ENCODE results near the gene ZNF609. TPM values are rescaled to one million over a fixed set of nuclear protein-coding genes. Genes with fewer than 3 reads are reported as not detected.
A peak's percentile ranks its signal among the peaks of the same experiment; 100 is the strongest.
"Not testable (repeated sequence)": the region's sequence is repeated elsewhere in the genome, so short reads cannot be mapped to it uniquely, and the experiment has no call there.

The ZNF609 gene
- total RNA-seq, 4 donors from 2014 or later = 25.2 to 45.5 (median 32.6) TPM

GRCh38 chr15:64630396-64631107 is 170.2 kb downstream of the ZNF609 start:
- TF ChIP-seq CTCF (IDR thresholded peaks at IDR 0.05) = no peak
- TF ChIP-seq POLR2A (IDR thresholded peaks at IDR 0.05) = no peak
- no peaks in the 10 kb centered on the region for H3K36me3 ChIP-seq
- no peak overlapping the region for H3K27ac ChIP-seq
- no peaks in the 10 kb centered on the region for H3K27me3 ChIP-seq
- peaks cover 8 to 30% of the 10 kb centered on the region in 2 donors for H3K4me1 ChIP-seq
- H3K4me3 ChIP-seq (replicated peaks in 1 of 3) = no peak overlapping the region
- no peaks in the 10 kb centered on the region for H3K9me3 ChIP-seq
- intact Hi-C loops (cut with DNase I) = no loop called here
- DNase-seq = no peak
- WGBS, 2 donors = 73 to 77% methylated on average over 3 of the region's 3 CpGs

GRCh38 chr15:64632639-64633038 is 172.3 kb downstream of the ZNF609 start:
- H3K27ac ChIP-seq; H3K27me3 ChIP-seq; H3K36me3 ChIP-seq; intact Hi-C loops (cut with DNase I); H3K4me3 ChIP-seq (replicated peaks in 1 of 3); H3K9me3 ChIP-seq; DNase-seq: not testable (repeated sequence)
- WGBS, 2 donors = 77 to 78% methylated on average over 3 of the region's 3 CpGs
- H3K4me1 ChIP-seq = peaks cover 16 to 39% of the 10 kb centered on the region in 2 donors

- no peak for TF ChIP-seq CTCF (IDR thresholded peaks at IDR 0.05)
- TF ChIP-seq POLR2A (IDR thresholded peaks at IDR 0.05) = no peak
- 95 to 100% methylated on average over 5 of the region's 5 CpGs for WGBS, 2 donors
- intact Hi-C loops (cut with DNase I) = no loop called here
- no peaks in the 10 kb centered on the region for H3K27me3 ChIP-seq
- H3K4me1 ChIP-seq = peaks cover 16 to 39% of the 10 kb centered on the region in 2 donors
- H3K36me3 ChIP-seq = no peaks in the 10 kb centered on the region
- H3K27ac ChIP-seq = no peak overlapping the region
- no peaks in the 10 kb centered on the region for H3K9me3 ChIP-seq
- DNase-seq = no peak
- H3K4me3 ChIP-seq (replicated peaks in 1 of 3) = no peak overlapping the region
These were observed 173.0 kb downstream of the ZNF609 start for GRCh38 chr15:64633332-64633731.

- Histone ChIP-seq H3K27me3 (no peaks in the 10 kb centered on the region), H3K4me1 (peaks cover 16 to 39% of the 10 kb centered on the region in 2 donors), H3K36me3 (no peaks in the 10 kb centered on the region), H3K27ac (peak overlapping the region in 1 of 3 donors; percentile 36), H3K4me3 (replicated peaks in 1 of 3) (no peak overlapping the region), H3K9me3 (no peaks in the 10 kb centered on the region)
- 59% methylated on average over 2 of the region's 2 CpGs for WGBS, 2 donors
- intact Hi-C loops (cut with DNase I) = no loop called here
- DNase-seq = no peak
- TF ChIP-seq CTCF (IDR thresholded peaks at IDR 0.05) = no peak
- TF ChIP-seq POLR2A (IDR thresholded peaks at IDR 0.05) = no peak
These were observed 173.6 kb downstream of the ZNF609 start for GRCh38 chr15:64634027-64634426.

- H3K4me1 ChIP-seq = peaks cover 16 to 47% of the 10 kb centered on the region in 2 donors
- H3K4me3 ChIP-seq (replicated peaks in 1 of 3) = no peak overlapping the region
- TF ChIP-seq CTCF (IDR thresholded peaks at IDR 0.05) = no peak
- TF ChIP-seq POLR2A (IDR thresholded peaks at IDR 0.05) = no peak
- no peaks in the 10 kb centered on the region for H3K36me3 ChIP-seq
- intact Hi-C loops (cut with DNase I) = no loop called here
- DNase-seq = peak in 1 of 2 donors; percentile 13
- peak overlapping the region in 2 of 3 donors; percentile 20 to 36 for H3K27ac ChIP-seq
- H3K27me3 ChIP-seq = no peaks in the 10 kb centered on the region
- WGBS, 2 donors = 44 to 47% methylated on average over 4 of the region's 4 CpGs
- no peaks in the 10 kb centered on the region for H3K9me3 ChIP-seq
These were observed 174.5 kb downstream of the ZNF609 start for GRCh38 chr15:64634576-64635498.
